HepG2 (cell line): ENCODE measurements around the gene DHX34. TPM values are rescaled to one million over a fixed set of nuclear protein-coding genes. Genes with fewer than 3 reads are reported as not detected.

Source experiments
- ATAC-seq: fragments of 200-7000 bp; cut with Tn5 transposase; 3 replicates; pipeline ENCODE4 v1.9.1; 2020; ENCODE audit warnings: mild to moderate bottlenecking, moderate library complexity
- BruUV-seq: library from RNA; stranded (reverse); fragments of 400-500 nt; replicated peaks from 2 replicates; lab custom pipeline; 2021; lab: Mats Ljungman, UMichigan
- CTCF ChIA-PET: fragments of 300-600 bp; formaldehyde crosslinking; extraction: SDS; loops from one replicate; lab custom pipeline; 2021; ENCODE audit warnings: low total read pairs, inconsistent platforms, low intra/inter-chr PET ratio; lab: Yijun Ruan, JAX
- POLR2A ChIA-PET: fragments of 350-600 bp; sonication (Branson Sonifier 250); formaldehyde crosslinking; loops from one replicate; lab custom pipeline; 2020; ENCODE audit warnings: antibody characterized with exemption, inconsistent platforms; lab: Yijun Ruan, JAX
- DNase-seq: peaks from one replicate; pipeline ENCODE4 v3.0.0-alpha.2; 2015; ENCODE audit warnings: low spot score
- FAIRE-seq: peaks from 3 replicates; lab custom pipeline; 2011; peaks lifted over from hg19 to GRCh38; lab: Jason Lieb, UNC
- H2AFZ ChIP-seq: one replicate; pipeline ENCODE4 v1.6.1; 2011; ENCODE audit warnings: low read length, inconsistent platforms
- H3K27ac ChIP-seq: fragments of 300-600 bp; 3 replicates; pipeline ENCODE4 v1.8.0; 2011; ENCODE audit warnings: mixed run types, mild to moderate bottlenecking, mixed read lengths, low read length, inconsistent platforms; ENCODE audit not compliant: insufficient read depth; ENCODE audit errors: extremely low read length
- H3K27me3 ChIP-seq, 2 experiments: fragments of 200-600 bp in 1 of 2; 2 replicates in 1 of 2; 3 replicates in 1 of 2; pipeline versions ENCODE4 v1.6.0 to v1.8.0; 2011; ENCODE audit warnings: low read length in 2 of 2, mild to moderate bottlenecking in 2 of 2, moderate library complexity in 2 of 2, inconsistent platforms in 1 of 2; ENCODE audit not compliant: insufficient read depth in 2 of 2, control insufficient read depth in 1 of 2
- H3K36me3 ChIP-seq, 2 experiments: fragments of 200-600 bp in 1 of 2; replicated peaks in 1 of 2; 2 replicates in 1 of 2; 3 replicates in 1 of 2; pipeline versions ENCODE4 v1.5.1 to v1.8.0; 2011; ENCODE audit warnings: low read length in 2 of 2, inconsistent platforms in 1 of 2; ENCODE audit not compliant: insufficient read depth in 2 of 2, control insufficient read depth in 1 of 2
- H3K4me1 ChIP-seq: 2 replicates; pipeline ENCODE4 v1.5.1; 2012; ENCODE audit warnings: low read length, inconsistent platforms; ENCODE audit not compliant: insufficient read depth
- H3K4me2 ChIP-seq: 2 replicates; pipeline ENCODE4 v1.6.0; 2011; ENCODE audit warnings: low read depth, low read length, inconsistent platforms
- H3K4me3 ChIP-seq, 3 experiments: fragments of 200-600 bp in 1 of 3; sonication (generic), shearing (Covaris generic) in 1 of 3; replicated peaks in 1 of 3; 2 replicates each; pipeline ENCODE4 v1.5.1; 2011 to 2016; ENCODE audit warnings: low read length in 3 of 3, inconsistent platforms in 2 of 3, low read depth in 2 of 3, mild to moderate bottlenecking in 2 of 3, control low read depth in 1 of 3, mixed read lengths in 1 of 3; ENCODE audit not compliant: insufficient read depth in 1 of 3
- H3K79me2 ChIP-seq: one replicate; pipeline ENCODE4 v1.6.1; 2011; ENCODE audit warnings: low read length, inconsistent platforms; ENCODE audit not compliant: insufficient read depth
- H3K9ac ChIP-seq: 2 replicates; pipeline ENCODE4 v1.6.0; 2011; ENCODE audit warnings: mild to moderate bottlenecking, low read depth, low read length, inconsistent platforms; ENCODE audit not compliant: insufficient read depth
- H3K9me3 ChIP-seq: 2 replicates; pipeline ENCODE4 v1.5.1; 2012; ENCODE audit warnings: mild to moderate bottlenecking, low read length
- H4K20me1 ChIP-seq: 2 replicates; pipeline ENCODE4 v1.6.0; 2011; ENCODE audit warnings: inconsistent platforms, mild to moderate bottlenecking, low read length, moderate library complexity; ENCODE audit not compliant: insufficient read depth
- FOXA3 ChIP-seq: IDR thresholded peaks from 2 replicates; pipeline ENCODE4 v1.6.1; 2016; ENCODE audit warnings: missing genetic modification reagents, missing compliant biosample characterization
- GATA4 ChIP-seq: sonication (generic); IDR thresholded peaks from 2 replicates; pipeline ENCODE4 v1.6.1; 2016; ENCODE audit warnings: antibody characterized with exemption, low read depth, borderline replicate concordance
- SMAD3 ChIP-seq: sonication (generic); formaldehyde crosslinking; IDR thresholded peaks from 2 replicates; pipeline ENCODE4 v1.4.0; 2020; ENCODE audit warnings: missing genetic modification reagents
- TIGD3 ChIP-seq: sonication (generic); formaldehyde crosslinking; IDR thresholded peaks from 2 replicates; pipeline ENCODE4 v1.5.1; 2020; ENCODE audit warnings: mild to moderate bottlenecking, missing genetic modification reagents, borderline replicate concordance
- TOPORS ChIP-seq: sonication (generic); formaldehyde crosslinking; IDR thresholded peaks from 2 replicates; pipeline ENCODE4 v1.8.0; 2023; ENCODE audit warnings: mild to moderate bottlenecking, missing genetic modification reagents
- TRIM22 ChIP-seq: fragments of 450-650 bp; IDR thresholded peaks from 2 replicates; pipeline ENCODE4 v1.6.1; 2017
- ZBTB4 ChIP-seq: sonication (generic); formaldehyde crosslinking; IDR thresholded peaks from 2 replicates; pipeline ENCODE4 v1.4.0; 2020; ENCODE audit warnings: missing genetic modification reagents, mild to moderate bottlenecking, borderline replicate concordance
- ZBTB7A ChIP-seq: sonication (generic); formaldehyde crosslinking; IDR thresholded peaks from 2 replicates; pipeline ENCODE4 v1.8.0; 2022; ENCODE audit warnings: mild to moderate bottlenecking, missing genetic modification reagents
- ZNF331 ChIP-seq: sonication (generic); formaldehyde crosslinking; IDR thresholded peaks from 2 replicates; pipeline ENCODE4 v1.4.0; 2020; ENCODE audit warnings: missing genetic modification reagents
- ZNF430 ChIP-seq: sonication (generic); formaldehyde crosslinking; IDR thresholded peaks from 2 replicates; pipeline ENCODE4 v1.9.0; 2021; ENCODE audit warnings: mild to moderate bottlenecking, missing genetic modification reagents
- ZNF660 ChIP-seq: sonication (generic); formaldehyde crosslinking; IDR thresholded peaks from 2 replicates; pipeline ENCODE4 v1.5.1; 2020; ENCODE audit warnings: mild to moderate bottlenecking, low read depth, missing genetic modification reagents, borderline replicate concordance
- ZNF687 ChIP-seq: sonication (generic); formaldehyde crosslinking; IDR thresholded peaks from 2 replicates; pipeline ENCODE4 v1.5.1; 2020; ENCODE audit warnings: mild to moderate bottlenecking, missing genetic modification reagents, moderate library complexity
- ZNF766 ChIP-seq: sonication (generic); formaldehyde crosslinking; IDR thresholded peaks from 2 replicates; pipeline ENCODE4 v1.5.0; 2020; ENCODE audit warnings: missing genetic modification reagents, borderline replicate concordance
- ZSCAN30 ChIP-seq: sonication (generic); formaldehyde crosslinking; IDR thresholded peaks from 2 replicates; pipeline ENCODE4 v1.5.0; 2020; ENCODE audit warnings: mild to moderate bottlenecking, missing genetic modification reagents
- WGBS: methylation state at CpG from one replicate; pipeline ENCODE4 v1.1.6; 2017; ENCODE audit warnings: low lambda C conversion rate; 5-methylcytosine and 5-hydroxymethylcytosine counted together
- in situ Hi-C: cut with HindIII; loops from 2 replicates; pipeline ENCODE4 v1.10.0; 2017; ENCODE audit warnings: low pct_unique_long_range_greater_than_20kb; ENCODE audit not compliant: extremely low pct_ligation_motif_present
- intact Hi-C: fragments of 100-400 bp; cut with micrococcal nuclease; formaldehyde crosslinking; loops from one replicate; pipeline ENCODE4 v1.10.0; 2022; ENCODE audit not compliant: unreplicated experiment
- polyA plus RNA-seq, 8 experiments: library from polyadenylated mRNA; depleted of rRNA in 3 of 8; stranded (reverse) in 7 of 8; unstranded in 1 of 8; fragments of >200 nt; fragmentation: Illumina TruSeq in 4 of 8; extraction: Trizol in 4 of 8; gene quantifications; 2 replicates each; pipeline versions ENCODE4 v1.2.1 to v1.2.3, GENCODE V29; 2011 to 2016; ENCODE audit warnings: low read depth in 4 of 8, missing spikeins in 1 of 8, mixed read lengths in 1 of 8; ENCODE audit not compliant: insufficient read depth in 1 of 8
- total RNA-seq, 5 experiments: library from RNA; depleted of rRNA; stranded (reverse); fragments of >200 nt; fragmentation: Illumina TruSeq; extraction: Trizol; gene quantifications; 2 replicates each; pipeline ENCODE4 v1.2.3, GENCODE V29; 2016; ENCODE audit warnings: low read depth in 1 of 5

DHX34 gene
- total and polyA plus RNA-seq, 2 of the 13 experiments (the other 11 are each of a cell fraction or from before 2014, with no cell fraction given): 9.2 to 12.0 TPM

GRCh38 chr19:47419789-47420188, 70.7 kb downstream of the DHX34 start (continued):
- TF ChIP-seq ZBTB4 (no peak), TOPORS (CRISPR knock-in tag) (no peak), TRIM22 (no peak), GATA4 (no peak)
- TF ChIP-seq, all 625 proteins: peak for 0

DNA sequence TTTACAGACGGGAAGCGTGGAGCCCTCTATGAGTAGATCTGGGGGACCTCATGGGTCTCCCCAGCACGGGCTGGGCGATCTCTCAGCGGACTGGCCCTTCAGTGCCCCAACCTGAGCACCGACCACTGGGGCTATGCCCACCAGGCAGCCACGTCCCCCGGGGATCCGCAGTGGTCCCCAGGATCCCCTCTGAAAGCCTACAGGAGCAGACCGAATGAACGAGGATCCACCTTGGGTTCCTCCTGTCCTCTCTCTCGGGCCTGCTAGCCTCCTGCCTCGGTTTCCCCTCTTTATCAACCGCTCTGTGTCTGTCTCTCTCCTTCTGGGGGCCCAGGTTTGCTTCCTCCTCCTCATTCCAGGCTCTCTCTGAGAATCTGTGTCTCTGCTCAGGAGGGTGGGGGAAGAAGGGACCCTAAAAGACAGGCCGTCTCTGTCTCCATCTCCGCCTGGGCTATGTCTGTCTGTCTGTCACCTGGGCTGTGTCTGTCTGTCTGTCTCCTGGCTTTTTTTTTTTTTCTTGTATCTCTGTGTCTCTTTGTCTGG, 72.2 kb downstream of the DHX34 start:
- no peak for ATAC-seq
- Histone ChIP-seq H2AFZ (no peak overlapping the region), H3K79me2 (no peaks in the 10 kb centered on the region), H3K27me3 (peaks cover 17 to 68% of the 10 kb centered on the region in 2 experiments), H3K4me3 (no peak overlapping the region), H3K4me2 (no peak overlapping the region), H3K9me3 (no peaks in the 10 kb centered on the region), H3K4me1 (no peaks in the 10 kb centered on the region), H3K36me3 (no peaks in the 10 kb centered on the region), H3K9ac (no peak overlapping the region), H3K27ac (no peak overlapping the region), H4K20me1 (peaks cover 8% of the 10 kb centered on the region; the same call in 1 of the 2 replicates)
- 16% methylated on average over 12 of the region's 16 CpGs for WGBS
- DNase-seq: no peak
- intact Hi-C loops (no loop called here), in situ Hi-C loops (no loop called here)
- no TSS peak for BruUV-seq
- CTCF ChIA-PET: no interaction called here
- FAIRE-seq: no peak
- POLR2A ChIA-PET: no interaction called here
- TF ChIP-seq ZNF687 (CRISPR knock-in tag) (no peak), ZNF430 (CRISPR knock-in tag) (no peak), TIGD3 (CRISPR knock-in tag) (no peak), ZNF331 (CRISPR knock-in tag) (no peak), ZBTB7A (CRISPR knock-in tag) (no peak), ZNF766 (no peak), FOXA3 (CRISPR knock-in tag) (no peak), ZNF660 (CRISPR knock-in tag) (no peak), ZSCAN30 (no peak), SMAD3 (no peak)
